ENCODE results near the gene ZNF488.

ZNF488 gene

DNA sequence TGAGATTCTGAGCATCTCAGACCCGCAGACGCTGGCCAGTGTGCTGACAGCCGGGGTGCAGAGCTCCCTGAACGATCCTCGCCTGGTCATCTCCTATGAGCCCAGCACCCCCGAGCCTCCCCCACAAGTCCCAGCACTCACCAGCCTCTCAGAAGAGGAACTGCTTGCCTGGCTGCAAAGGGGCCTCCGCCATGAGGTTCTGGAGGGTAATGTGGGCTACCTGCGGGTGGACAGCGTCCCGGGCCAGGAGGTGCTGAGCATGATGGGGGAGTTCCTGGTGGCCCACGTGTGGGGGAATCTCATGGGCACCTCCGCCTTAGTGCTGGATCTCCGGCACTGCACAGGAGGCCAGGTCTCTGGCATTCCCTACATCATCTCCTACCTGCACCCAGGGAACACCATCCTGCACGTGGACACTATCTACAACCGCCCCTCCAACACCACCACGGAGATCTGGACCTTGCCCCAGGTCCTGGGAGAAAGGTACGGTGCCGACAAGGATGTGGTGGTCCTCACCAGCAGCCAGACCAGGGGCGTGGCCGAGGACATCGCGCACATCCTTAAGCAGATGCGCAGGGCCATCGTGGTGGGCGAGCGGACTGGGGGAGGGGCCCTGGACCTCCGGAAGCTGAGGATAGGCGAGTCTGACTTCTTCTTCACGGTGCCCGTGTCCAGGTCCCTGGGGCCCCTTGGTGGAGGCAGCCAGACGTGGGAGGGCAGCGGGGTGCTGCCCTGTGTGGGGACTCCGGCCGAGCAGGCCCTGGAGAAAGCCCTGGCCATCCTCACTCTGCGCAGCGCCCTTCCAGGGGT is 35.2 kb downstream of the ZNF488 start:
- DNase-seq: no peak

DNA sequence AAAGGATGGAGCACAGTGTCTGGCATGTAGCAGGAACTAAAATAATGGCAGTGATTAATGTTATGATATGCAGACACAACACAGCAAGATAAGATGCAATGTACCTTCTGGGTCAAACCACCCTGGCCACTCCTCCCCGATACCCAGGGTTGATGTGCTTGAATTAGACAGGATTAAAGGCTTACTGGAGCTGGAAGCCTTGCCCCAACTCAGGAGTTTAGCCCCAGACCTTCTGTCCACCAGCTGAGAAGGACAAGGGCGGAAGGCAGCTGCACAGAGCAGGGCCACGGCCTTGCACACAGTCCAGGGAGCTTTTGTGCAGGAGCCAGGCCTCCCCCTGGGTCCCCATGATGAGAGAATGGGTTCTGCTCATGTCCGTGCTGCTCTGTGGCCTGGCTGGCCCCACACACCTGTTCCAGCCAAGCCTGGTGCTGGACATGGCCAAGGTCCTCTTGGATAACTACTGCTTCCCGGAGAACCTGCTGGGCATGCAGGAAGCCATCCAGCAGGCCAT is 35.9 kb downstream of the ZNF488 start, which contains the start of gene RBP3:
TSS of gene RBP3 (plus strand) at position 226 of the 514 bp plus-strand sequence. CDS start at position 348, 122 bp downstream.
- DNase-seq: no peak

DNA sequence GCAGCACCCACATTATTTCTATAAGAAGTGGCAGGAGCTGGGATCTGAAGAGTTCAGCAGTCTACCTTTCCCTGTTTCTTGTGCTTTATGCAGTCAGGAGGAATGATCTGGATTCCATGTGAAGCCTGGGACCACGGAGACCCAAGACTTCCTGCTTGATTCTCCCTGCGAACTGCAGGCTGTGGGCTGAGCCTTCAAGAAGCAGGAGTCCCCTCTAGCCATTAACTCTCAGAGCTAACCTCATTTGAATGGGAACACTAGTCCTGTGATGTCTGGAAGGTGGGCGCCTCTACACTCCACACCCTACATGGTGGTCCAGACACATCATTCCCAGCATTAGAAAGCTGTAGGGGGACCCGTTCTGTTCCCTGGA is 36.8 kb downstream of the ZNF488 start:
- no peak for DNase-seq

- no peak for DNase-seq
Observed at GRCh38 chr10:47346581-47347302, 37.4 kb downstream of the ZNF488 start.

DNA sequence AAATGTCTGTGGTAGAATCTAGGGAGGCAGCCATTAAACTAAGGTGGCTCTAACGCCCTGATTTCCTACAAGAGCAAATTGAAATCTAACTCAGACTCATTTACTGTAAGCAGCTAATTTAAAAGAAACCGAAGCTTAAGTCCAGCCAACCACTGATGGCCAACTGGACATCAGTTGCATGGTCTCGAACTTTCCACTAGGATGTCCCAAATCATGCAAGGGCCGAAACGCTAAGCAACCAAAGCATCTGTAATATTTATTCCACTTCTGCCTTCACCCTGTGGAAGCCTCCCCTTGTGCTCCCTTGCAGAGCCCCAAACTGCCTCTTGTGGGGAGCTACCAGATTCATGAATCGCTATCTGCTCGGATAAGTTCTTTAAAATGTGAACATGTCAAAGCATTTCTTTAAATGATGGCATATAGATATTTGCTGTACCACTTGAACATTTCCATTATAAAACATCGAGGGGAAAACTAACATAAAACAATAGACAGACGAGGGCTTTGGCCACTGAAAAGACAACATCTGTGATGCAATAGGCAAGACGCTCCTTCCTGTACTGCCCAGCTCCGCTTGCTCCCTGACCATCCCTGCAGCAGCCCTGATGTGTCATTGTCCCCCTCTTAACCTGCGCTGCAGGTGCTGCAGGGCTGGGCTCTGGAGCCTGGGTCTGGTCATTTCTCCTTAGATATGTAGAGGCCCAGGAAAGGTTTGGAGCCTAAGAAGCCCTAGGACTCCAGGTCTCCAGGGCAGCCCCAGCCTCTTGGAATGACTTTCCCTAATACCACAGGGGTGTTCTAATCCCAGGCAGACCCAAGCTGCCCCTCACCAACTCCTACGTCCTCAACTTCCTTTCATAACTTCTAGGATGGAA is 38.9 kb downstream of the ZNF488 start:
- no peak for DNase-seq

DNA sequence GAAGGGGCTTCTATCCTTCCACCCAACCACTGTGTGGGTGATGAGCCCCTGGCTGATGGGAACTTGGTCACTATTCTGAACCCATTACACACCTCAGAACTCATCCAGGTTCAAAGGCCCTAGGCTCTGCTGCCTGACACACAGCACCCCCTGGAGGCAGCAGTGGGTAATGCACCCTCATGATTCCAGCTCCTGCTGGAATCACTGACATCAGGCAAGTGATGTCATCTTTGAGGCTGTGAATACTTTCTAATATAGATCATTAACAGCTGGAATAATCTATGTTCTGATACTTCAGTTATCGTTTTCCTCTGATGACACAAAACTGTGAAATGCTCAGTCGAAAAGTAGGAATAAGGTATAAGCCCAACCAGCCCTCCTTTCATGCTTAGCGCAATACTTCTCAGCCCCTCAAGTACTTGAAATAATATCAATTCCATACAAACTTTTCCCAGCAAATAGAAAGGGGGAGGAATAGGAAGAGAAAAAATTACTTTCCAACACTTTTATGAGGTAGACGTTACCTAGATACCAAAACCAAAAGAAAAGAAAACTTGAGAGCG is 43.4 kb downstream of the ZNF488 start:
- DNase-seq: peak; percentile 51

- no peak for DNase-seq
Observed at GRCh38 chr10:47339759-47340607, 44.1 kb downstream of the ZNF488 start.

DNA sequence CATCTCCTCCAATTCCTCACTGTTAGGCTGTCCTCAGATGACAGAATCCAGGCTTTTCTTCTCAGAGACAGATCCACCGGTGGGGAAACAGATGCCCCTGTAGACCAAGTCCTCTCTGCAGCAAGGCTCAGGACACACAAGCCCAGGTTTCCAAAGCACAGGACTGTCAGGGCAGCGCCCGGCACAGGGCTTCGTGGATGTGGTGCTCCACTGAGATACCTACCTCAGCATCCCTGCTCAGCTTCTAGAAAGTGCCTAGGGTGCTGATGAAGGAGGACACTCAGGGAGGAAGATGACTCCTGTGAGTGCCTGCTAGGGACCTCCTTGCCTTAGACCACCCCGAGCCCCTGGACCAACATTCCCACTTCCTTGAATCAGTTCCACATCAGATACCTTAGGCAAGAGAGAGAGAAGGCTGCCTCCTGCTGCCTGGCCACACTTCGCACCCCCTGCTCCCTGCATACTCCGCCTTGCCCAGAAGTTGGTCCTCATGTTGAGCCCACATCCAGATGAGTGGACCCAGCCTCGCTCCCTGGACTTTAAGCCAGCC is 44.8 kb downstream of the ZNF488 start:
- DNase-seq: no peak

- DNase-seq: no peak
Observed at GRCh38 chr10:47337310-47337709, 46.8 kb downstream of the ZNF488 start.

DNA sequence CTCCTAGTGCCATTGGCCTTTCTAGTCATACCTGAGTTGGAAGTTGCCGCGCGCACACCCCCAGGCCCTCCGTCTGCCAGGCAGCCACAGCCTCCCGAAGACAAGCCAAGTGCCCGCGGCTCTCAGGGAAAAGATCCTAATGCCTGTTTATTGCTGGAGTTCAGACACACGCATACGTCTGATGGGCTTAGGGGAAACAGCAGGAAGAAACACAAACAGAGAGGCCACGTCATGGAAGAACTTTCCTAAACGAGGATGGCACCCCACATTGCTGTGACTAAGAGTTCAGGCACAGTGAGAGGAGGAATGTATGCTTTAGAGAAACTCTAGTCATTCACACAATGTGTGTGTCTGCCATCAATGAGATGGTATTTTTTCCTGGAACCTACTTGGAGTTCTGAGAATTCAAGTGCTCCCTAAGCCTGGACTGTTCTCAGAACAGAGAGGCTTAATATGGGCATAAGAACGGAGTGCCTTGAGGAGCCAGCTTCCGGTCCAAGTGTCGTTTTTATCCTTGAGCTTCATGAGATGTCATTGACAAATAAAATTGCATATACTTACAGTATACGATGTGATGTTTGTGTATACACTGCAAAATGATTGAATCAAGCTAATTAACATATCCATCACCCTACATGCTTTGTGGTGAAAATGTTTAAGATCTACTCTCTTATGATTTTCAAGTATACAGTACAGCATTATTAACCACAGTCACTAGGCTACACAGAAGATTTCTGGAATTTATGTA is 47.5 kb downstream of the ZNF488 start:
- DNase-seq: peak; percentile 84

DNA sequence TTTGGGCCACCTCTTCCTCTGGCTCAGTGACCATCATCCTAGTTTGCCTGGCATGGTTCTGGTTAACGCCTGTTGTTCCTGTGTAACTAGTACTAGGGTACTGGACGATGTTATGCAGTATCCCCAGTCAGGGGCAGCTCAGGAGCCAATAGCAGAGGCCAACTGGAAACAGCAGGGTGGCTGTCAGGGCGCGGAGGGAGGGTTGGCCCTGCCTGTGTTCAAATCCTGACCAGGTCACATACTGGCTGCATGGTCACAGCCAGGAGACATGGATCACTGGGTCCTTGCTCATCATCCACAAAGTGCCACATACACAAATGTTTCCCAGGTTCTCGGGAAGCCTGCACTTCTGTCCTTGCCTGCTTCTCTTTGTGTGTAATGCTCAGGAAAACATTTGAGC is 48.2 kb downstream of the ZNF488 start:
- DNase-seq: no peak

DNA sequence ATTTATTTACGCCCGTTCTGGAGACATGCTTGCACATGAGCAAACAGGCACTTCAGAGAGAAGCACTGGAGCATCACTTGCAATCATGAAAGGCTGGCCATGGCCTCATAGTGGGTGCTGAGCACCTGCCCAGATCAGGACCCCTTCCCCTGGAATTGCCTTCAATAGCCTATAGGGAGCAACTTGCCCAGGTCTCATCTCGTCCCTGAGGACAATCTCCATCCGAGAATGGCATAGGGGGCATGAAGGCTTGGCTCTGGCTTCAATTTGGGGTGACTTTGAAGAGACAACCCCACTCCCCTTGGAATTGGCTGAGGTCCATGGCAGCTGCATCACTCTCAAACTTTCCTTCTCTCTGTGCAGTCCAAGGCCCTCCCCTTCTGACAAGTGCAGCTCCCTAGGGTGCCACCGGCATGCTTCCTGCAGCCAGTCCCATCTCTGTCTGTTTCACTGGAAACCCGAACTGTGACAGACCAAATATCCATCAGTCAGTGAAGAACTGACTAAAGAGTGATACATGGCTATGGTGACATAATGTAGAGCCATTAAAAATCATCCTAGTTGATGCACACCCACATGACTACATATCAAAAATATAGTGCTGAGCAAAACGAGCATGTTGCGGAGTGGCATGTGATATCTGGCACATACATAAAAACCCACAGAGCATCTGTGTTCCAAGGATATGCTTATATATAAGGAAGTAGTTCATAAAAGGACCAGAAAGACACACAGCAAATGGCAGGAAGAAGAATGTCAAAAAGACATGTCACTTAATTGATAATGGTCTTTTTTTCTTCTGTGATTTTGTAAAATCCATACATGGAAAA is 49.4 kb downstream of the ZNF488 start:
- DNase-seq: no peak

GRCh38 chr10:47333532-47333931 is 50.6 kb downstream of the ZNF488 start:
- DNase-seq: no peak

GRCh38 chr10:47332946-47333345 is 51.1 kb downstream of the ZNF488 start:
- peak; percentile 6 for DNase-seq

GRCh38 chr10:47332371-47332770 is 51.7 kb downstream of the ZNF488 start:
- no peak for DNase-seq

DNA sequence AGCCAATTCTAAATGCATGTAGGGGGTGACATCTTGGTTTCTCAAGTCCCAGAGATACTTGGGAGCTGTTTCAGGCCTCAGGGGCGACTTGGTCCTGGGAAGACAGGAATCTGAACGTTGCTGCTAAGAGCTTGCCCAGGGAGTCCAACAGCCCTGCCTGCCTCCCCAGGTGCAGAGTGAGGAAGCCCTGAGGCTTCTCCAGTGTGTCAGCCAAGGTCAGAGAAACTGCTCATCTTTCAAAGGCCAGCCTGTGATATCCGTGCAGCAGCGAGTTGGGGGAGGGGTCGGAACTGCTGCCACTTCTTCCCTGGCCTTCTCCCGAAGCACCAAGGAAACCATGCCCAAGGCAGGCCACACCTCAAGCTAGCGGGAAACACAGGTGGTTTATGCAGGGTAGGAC is 52.1 kb downstream of the ZNF488 start:
- DNase-seq: no peak

GRCh38 chr10:47331491-47331890 is 52.6 kb downstream of the ZNF488 start:
- DNase-seq: no peak

GRCh38 chr10:47330804-47331203 is 53.3 kb downstream of the ZNF488 start:
- no peak for DNase-seq

- DNase-seq: no peak
Observed at GRCh38 chr10:47330366-47330765, 53.7 kb downstream of the ZNF488 start.
